WTC11 (cell line): ENCODE data around the gene ELAVL1.

Experiments used
- ARID4B ChIP-seq: sonication (generic); formaldehyde crosslinking; IDR thresholded peaks from 2 replicates; pipeline ENCODE4 v1.8.0; 2023; ENCODE audit warnings: missing genetic modification reagents, mild to moderate bottlenecking, borderline replicate concordance
- ATF3 ChIP-seq: sonication (generic); formaldehyde crosslinking; conservative IDR thresholded peaks from 2 replicates; pipeline ENCODE4 v1.8.1; 2022; ENCODE audit warnings: mild to moderate bottlenecking, missing genetic modification reagents
- CREB1 ChIP-seq: sonication (generic); formaldehyde crosslinking; IDR thresholded peaks from 2 replicates; pipeline ENCODE4 v1.8.0; 2023; ENCODE audit warnings: mild to moderate bottlenecking, missing genetic modification reagents
- CTCF ChIP-seq: fragments of 200-600 bp; IDR thresholded peaks from 2 replicates; pipeline ENCODE4 v1.8.0; 2022; ENCODE audit warnings: antibody characterized with exemption
- E2F5 ChIP-seq: sonication (generic); formaldehyde crosslinking; IDR thresholded peaks from 2 replicates; pipeline ENCODE4 v1.8.1; 2022; ENCODE audit warnings: mild to moderate bottlenecking, moderate library complexity, missing genetic modification reagents
- ELF4 ChIP-seq: sonication (generic); formaldehyde crosslinking; IDR thresholded peaks from 2 replicates; pipeline ENCODE4 v1.8.1; 2022; ENCODE audit warnings: low read depth, mild to moderate bottlenecking, moderate library complexity, missing genetic modification reagents
- EMX1 ChIP-seq: fragments of 250-450 bp; sonication (Bioruptor Pico); IDR thresholded peaks from 2 replicates; pipeline ENCODE4 v1.8.0; 2021; ENCODE audit warnings: mild to moderate bottlenecking
- FOXP4 ChIP-seq: sonication (generic); formaldehyde crosslinking; IDR thresholded peaks from 2 replicates; pipeline ENCODE4 v1.8.0; 2022; ENCODE audit warnings: mild to moderate bottlenecking, missing genetic modification reagents
- GRHL2 ChIP-seq: fragments of 250-450 bp; sonication (Bioruptor Pico); IDR thresholded peaks from 2 replicates; pipeline ENCODE4 v1.8.0; 2022; ENCODE audit warnings: mild to moderate bottlenecking, moderate library complexity; ENCODE audit not compliant: insufficient replicate concordance, severe bottlenecking
- MAX ChIP-seq: sonication (generic); formaldehyde crosslinking; IDR thresholded peaks from 2 replicates; pipeline ENCODE4 v1.8.0; 2022; ENCODE audit warnings: mild to moderate bottlenecking, missing genetic modification reagents
- STAT6 ChIP-seq: sonication (generic); formaldehyde crosslinking; conservative IDR thresholded peaks from 2 replicates; pipeline ENCODE4 v1.8.1; 2023; ENCODE audit warnings: mild to moderate bottlenecking, low read depth, missing genetic modification reagents, moderate library complexity
- ZBTB21 ChIP-seq: sonication (generic); formaldehyde crosslinking; IDR thresholded peaks from 2 replicates; pipeline ENCODE4 v1.8.1; 2023; ENCODE audit warnings: mild to moderate bottlenecking, missing genetic modification reagents, borderline replicate concordance

GRCh38 chr19:7996883-7997282 lies 8.6 kb downstream of the ELAVL1 start:
- TF ChIP-seq E2F5 (CRISPR knock-in tag) (no peak), STAT6 (CRISPR knock-in tag) (no peak), CREB1 (no peak), CTCF (no peak), EMX1 (CRISPR knock-in tag) (no peak), MAX (CRISPR knock-in tag) (no peak), ZBTB21 (no peak), GRHL2 (CRISPR knock-in tag) (no peak), ELF4 (CRISPR knock-in tag) (no peak), FOXP4 (CRISPR knock-in tag) (no peak), ARID4B (no peak), ATF3 (no peak)
